CD14-positive monocyte (primary cell): ENCODE data around the gene GAB1. TPM values are rescaled to one million over a fixed set of nuclear protein-coding genes. Genes with fewer than 3 reads are reported as not detected.

Experiments
- DNase-seq, 3 donors: peaks; one replicate each; pipeline ENCODE4 v3.0.0-alpha.2; 2011 to 2022
- H2AFZ ChIP-seq: 2 replicates; pipeline ENCODE4 v1.6.0; 2012; ENCODE audit warnings: mild to moderate bottlenecking, low read depth, low read length, inconsistent platforms; ENCODE audit not compliant: insufficient read depth, poor library complexity, severe bottlenecking
- H3K27ac ChIP-seq, 2 donors: 1 replicate in 1 of 2; 2 replicates in 1 of 2; pipeline ENCODE4 v1.5.1; 2012 to 2013; ENCODE audit warnings: low read length in 2 of 2, control low read depth in 1 of 2, inconsistent platforms in 1 of 2, low read depth in 1 of 2, mild to moderate bottlenecking in 1 of 2
- H3K27me3 ChIP-seq, 2 donors: one replicate each; pipeline versions ENCODE4 v1.6.0 to v1.6.1; 2011 to 2013; ENCODE audit warnings: low read length in 2 of 2; ENCODE audit not compliant: control insufficient read depth in 2 of 2, insufficient read depth in 2 of 2
- H3K36me3 ChIP-seq, 2 donors: replicated peaks in 1 of 2; 1 replicate in 1 of 2; 2 replicates in 1 of 2; pipeline versions ENCODE4 v1.5.1 to v1.6.1; 2012 to 2013; ENCODE audit warnings: low read length in 2 of 2, control low read depth in 1 of 2, inconsistent platforms in 1 of 2, mild to moderate bottlenecking in 1 of 2; ENCODE audit not compliant: insufficient read depth in 2 of 2, control insufficient read depth in 1 of 2
- H3K4me1 ChIP-seq, 2 donors: 1 replicate in 1 of 2; 2 replicates in 1 of 2; pipeline versions ENCODE4 v1.5.1 to v1.6.1; 2012 to 2013; ENCODE audit warnings: low read length in 2 of 2, control low read depth in 1 of 2, inconsistent platforms in 1 of 2, mild to moderate bottlenecking in 1 of 2, moderate library complexity in 1 of 2; ENCODE audit not compliant: insufficient read depth in 2 of 2, control insufficient read depth in 1 of 2
- H3K4me2 ChIP-seq: replicated peaks from 2 replicates; pipeline ENCODE3; 2012; ENCODE audit warnings: low read length, moderate library complexity, mild to moderate bottlenecking; ENCODE audit not compliant: poor library complexity, severe bottlenecking; ENCODE audit errors: extremely low read depth
- H3K4me3 ChIP-seq, 3 experiments: fragments of 200-600 bp in 1 of 3; sonication (generic) in 1 of 3; replicated peaks in 1 of 3; 1 replicate in 2 of 3; 2 replicates in 1 of 3; pipeline ENCODE4 v1.5.1; 2011 to 2013; ENCODE audit warnings: low read length in 3 of 3, mild to moderate bottlenecking in 3 of 3, control low read depth in 2 of 3, low read depth in 2 of 3, inconsistent platforms in 1 of 3, moderate library complexity in 1 of 3
- H3K79me2 ChIP-seq: 2 replicates; pipeline ENCODE4 v1.6.0; 2012; ENCODE audit warnings: mild to moderate bottlenecking, control low read depth, inconsistent platforms, low read length, moderate library complexity; ENCODE audit not compliant: insufficient read depth
- H3K9ac ChIP-seq: 2 replicates; pipeline ENCODE4 v1.6.0; 2017; ENCODE audit warnings: low read length, mild to moderate bottlenecking; ENCODE audit not compliant: insufficient read depth, poor library complexity, severe bottlenecking
- H3K9me3 ChIP-seq, 2 donors: replicated peaks in 1 of 2; 1 replicate in 1 of 2; 2 replicates in 1 of 2; pipeline versions ENCODE4 v1.5.1 to v1.6.1; 2012 to 2013; ENCODE audit warnings: low read length in 2 of 2, control low read depth in 1 of 2; ENCODE audit not compliant: control insufficient read depth in 1 of 2, insufficient read depth in 1 of 2
- H4K20me1 ChIP-seq: 2 replicates; pipeline ENCODE4 v1.6.0; 2012; ENCODE audit warnings: mild to moderate bottlenecking, low read length, control low read depth, moderate library complexity; ENCODE audit not compliant: insufficient read depth
- H3K27ac Mint-ChIP-seq, 7 donors: one replicate each; pipeline ENCODE4 v1.8.0; 2020; ENCODE audit warnings: mild to moderate bottlenecking in 7 of 7, mixed read lengths in 7 of 7, moderate library complexity in 6 of 7, inconsistent platforms in 2 of 7
- H3K27me3 Mint-ChIP-seq, 3 donors: one replicate each; pipeline ENCODE4 v1.8.0; 2021 to 2022; ENCODE audit warnings: low read depth in 3 of 3, mild to moderate bottlenecking in 3 of 3, mixed read lengths in 3 of 3, moderate library complexity in 3 of 3, inconsistent platforms in 1 of 3
- H3K36me3 Mint-ChIP-seq, 2 donors: one replicate each; pipeline ENCODE4 v1.8.0; 2020; ENCODE audit warnings: mixed read lengths in 2 of 2, inconsistent platforms in 1 of 2, mild to moderate bottlenecking in 1 of 2
- H3K4me1 Mint-ChIP-seq: one replicate; pipeline ENCODE4 v1.8.0; 2020; ENCODE audit warnings: mild to moderate bottlenecking, mixed read lengths
- H3K4me3 Mint-ChIP-seq, 2 donors: one replicate each; pipeline ENCODE4 v1.8.0; 2020; ENCODE audit warnings: mild to moderate bottlenecking in 2 of 2, mixed read lengths in 2 of 2, moderate library complexity in 1 of 2
- H3K9me3 Mint-ChIP-seq, 7 donors: one replicate each; pipeline ENCODE4 v1.8.0; 2020 to 2022; ENCODE audit warnings: mixed read lengths in 7 of 7, mild to moderate bottlenecking in 6 of 7, moderate library complexity in 6 of 7, inconsistent platforms in 2 of 7
- CTCF ChIP-seq: fragments of 200-600 bp; IDR thresholded peaks from one replicate; pipeline ENCODE4 v1.8.0; 2022; ENCODE audit warnings: antibody characterized with exemption, mild to moderate bottlenecking
- WGBS: methylation state at CpG from one replicate; pipeline ENCODE4 v1.1.5; 2013; ENCODE audit warnings: missing lambda C conversion rate; ENCODE audit not compliant: insufficient coverage; 5-methylcytosine and 5-hydroxymethylcytosine counted together
- intact Hi-C, 2 donors: fragments of 100-400 bp; cut with micrococcal nuclease; formaldehyde crosslinking; loops; one replicate each; pipeline versions ENCODE4 v1.15.0 to v1.15.1; 2023
- polyA plus RNA-seq, 3 donors: library from polyadenylated mRNA; depleted of rRNA in 1 of 3; unstranded in 2 of 3; stranded (reverse) in 1 of 3; fragments of 300-500 nt in 2 of 3; fragments of >200 nt in 1 of 3; fragmentation: Illumina TruSeq in 2 of 3; gene quantifications; 1 replicate in 2 of 3; 2 replicates in 1 of 3; pipeline ENCODE4 v1.2.3, GENCODE V29; 2012 to 2021

Gene GAB1
- polyA plus RNA-seq, 3 donors: 0.55 to 7.3 (median 0.69) TPM

- Histone ChIP-seq H3K9me3 (no peaks in the 10 kb centered on the region), H3K79me2 (no peaks in the 10 kb centered on the region), H3K4me2 (no peak overlapping the region), H3K27ac (no peak overlapping the region), H3K9ac (no peak overlapping the region), H3K4me3 (no peak overlapping the region), H3K4me1 (no peaks in the 10 kb centered on the region), H4K20me1 (peaks cover 6% of the 10 kb centered on the region), H3K27me3 (no peaks in the 10 kb centered on the region), H2AFZ (no peak overlapping the region), H3K36me3 (peaks cover 5 to 12% of the 10 kb centered on the region in 2 donors)
- Mint-ChIP-seq H3K27me3 (no peaks in the 10 kb centered on the region), H3K4me3 (no peak overlapping the region), H3K4me1 (no peaks in the 10 kb centered on the region), H3K36me3 (peaks cover 15 to 19% of the 10 kb centered on the region in 2 donors), H3K27ac (peak overlapping the region in 1 of 7 donors; percentile 37), H3K9me3 (peaks cover 0 to 2% (median 0%) of the 10 kb centered on the region in 7 donors)
- DNase-seq: no peak
- intact Hi-C loops: no loop called here
- WGBS: no CpG with 5 or more reads among the region's 3 CpGs
- TF ChIP-seq CTCF: no peak
These were observed 75.7 kb downstream of the GAB1 start for GRCh38 chr4:143412420-143412758.

- H3K4me2 ChIP-seq: no peak overlapping the region
- H3K27me3 ChIP-seq: no peaks in the 10 kb centered on the region
- H3K27ac ChIP-seq: no peak overlapping the region
- H4K20me1 ChIP-seq: no peaks in the 10 kb centered on the region
- H3K36me3 ChIP-seq: peaks cover 9 to 20% of the 10 kb centered on the region in 2 donors
- no peaks in the 10 kb centered on the region for H3K4me1 ChIP-seq
- H3K9me3 Mint-ChIP-seq: peaks cover 0 to 2% (median 0%) of the 10 kb centered on the region in 7 donors
- no peaks in the 10 kb centered on the region for H3K79me2 ChIP-seq
- H3K4me3 ChIP-seq: no peak overlapping the region
- H3K27me3 Mint-ChIP-seq: no peaks in the 10 kb centered on the region
- H3K9ac ChIP-seq: no peak overlapping the region
- no peaks in the 10 kb centered on the region for H3K9me3 ChIP-seq
- no peak for DNase-seq
- H2AFZ ChIP-seq: no peak overlapping the region
- 100% methylated on average over 5 of the region's 12 CpGs for WGBS
- H3K27ac Mint-ChIP-seq: peak overlapping the region in 2 of 7 donors; percentile 48 to 58
- H3K4me1 Mint-ChIP-seq: no peaks in the 10 kb centered on the region
- H3K4me3 Mint-ChIP-seq: no peak overlapping the region
- no peak for TF ChIP-seq CTCF
- intact Hi-C loops: no loop called here
- H3K36me3 Mint-ChIP-seq: peaks cover 30 to 37% of the 10 kb centered on the region in 2 donors
These were observed 81.2 kb downstream of the GAB1 start for GRCh38 chr4:143417679-143418403.
